Urinary bladder (tissue), 4 donors: ENCODE measurements around the gene MYO7A. TPM values are rescaled to one million over a fixed set of nuclear protein-coding genes. Genes with fewer than 3 reads are reported as not detected.

Source experiments
- DNase-seq: peaks from one replicate; pipeline ENCODE4 v3.0.0-alpha.2; 2015; ENCODE audit errors: extremely low spot score
- H3K27ac ChIP-seq: one replicate; pipeline ENCODE4 v1.5.1; 2013; ENCODE audit warnings: low read depth, mild to moderate bottlenecking, moderate library complexity
- H3K36me3 ChIP-seq: one replicate; pipeline ENCODE4 v1.6.1; 2013; ENCODE audit warnings: mild to moderate bottlenecking, moderate library complexity; ENCODE audit not compliant: insufficient read depth
- H3K4me1 ChIP-seq: one replicate; pipeline ENCODE4 v1.6.1; 2013; ENCODE audit warnings: mild to moderate bottlenecking, moderate library complexity; ENCODE audit not compliant: insufficient read depth
- H3K4me3 ChIP-seq: one replicate; pipeline ENCODE4 v1.5.1; 2013; ENCODE audit warnings: low read depth, low read length
- WGBS: extraction: QIAGEN DNeasy Blood & Tissue Kit; methylation state at CpG from one replicate; pipeline ENCODE4 v1.1.7; 2013; 5-methylcytosine and 5-hydroxymethylcytosine counted together
- polyA plus RNA-seq: library from polyadenylated mRNA; stranded (reverse); fragments of 200-250 nt; gene quantifications from one replicate; pipeline ENCODE4 v1.2.3, GENCODE V29; 2013
- total RNA-seq: library from RNA; depleted of rRNA; stranded (reverse); fragments of >200 nt; gene quantifications from one replicate; pipeline ENCODE4 v1.2.3, GENCODE V29; 2014
- donor health status: healthy with polysubstance abuse.
- donor health status: healthy.

MYO7A gene
- total and polyA plus RNA-seq, 2 donors: 4.2 to 4.7 TPM

- no peaks in the 10 kb centered on the region for H3K4me1 ChIP-seq
- no peak for DNase-seq
- 77% methylated on average over 6 of the region's 6 CpGs for WGBS
- H3K4me3 ChIP-seq: no peak overlapping the region
- H3K36me3 ChIP-seq: no peaks in the 10 kb centered on the region
- no peak overlapping the region for H3K27ac ChIP-seq
These were observed 3.5 kb downstream of the MYO7A start for GRCh38 chr11:77131560-77131959.

GRCh38 chr11:77135069-77135468 is 7.0 kb downstream of the MYO7A start:
- 14% methylated on average over 2 of the region's 2 CpGs for WGBS
- H3K4me1 ChIP-seq: no peaks in the 10 kb centered on the region
- no peak overlapping the region for H3K27ac ChIP-seq
- no peak for DNase-seq
- no peak overlapping the region for H3K4me3 ChIP-seq
- H3K36me3 ChIP-seq: no peaks in the 10 kb centered on the region

- Histone ChIP-seq H3K4me1 (no peaks in the 10 kb centered on the region), H3K4me3 (no peak overlapping the region), H3K27ac (no peak overlapping the region), H3K36me3 (no peaks in the 10 kb centered on the region)
- no peak for DNase-seq
- 85% methylated on average over 8 of the region's 8 CpGs for WGBS
These were observed 8.0 kb downstream of the MYO7A start for GRCh38 chr11:77136074-77136473.

GRCh38 chr11:77136784-77137420 is 8.9 kb downstream of the MYO7A start:
- DNase-seq: no peak
- Histone ChIP-seq H3K27ac (no peak overlapping the region), H3K4me3 (no peak overlapping the region), H3K36me3 (no peaks in the 10 kb centered on the region), H3K4me1 (no peaks in the 10 kb centered on the region)
- WGBS: 78% methylated on average over 12 of the region's 12 CpGs

- no peak overlapping the region for H3K4me3 ChIP-seq
- WGBS: 80% methylated on average over 11 of the region's 11 CpGs
These were observed 9.4 kb downstream of the MYO7A start for GRCh38 chr11:77137421-77137820.

GRCh38 chr11:77138106-77138649 is 10.1 kb downstream of the MYO7A start:
- H3K27ac ChIP-seq: no peak overlapping the region
- no peaks in the 10 kb centered on the region for H3K4me1 ChIP-seq
- peak overlapping the region; percentile 3 for H3K4me3 ChIP-seq
- WGBS: 23% methylated on average over 55 of the region's 55 CpGs
- DNase-seq: no peak
- H3K36me3 ChIP-seq: no peaks in the 10 kb centered on the region

More at GRCh38 chr11:77137421-77137820, 9.4 kb downstream of the MYO7A start:
- H3K27ac ChIP-seq: no peak overlapping the region
- H3K36me3 ChIP-seq: no peaks in the 10 kb centered on the region
- H3K4me1 ChIP-seq: no peaks in the 10 kb centered on the region
- DNase-seq: no peak

GRCh38 chr11:77139201-77139600 is 11.2 kb downstream of the MYO7A start:
- 96% methylated on average over 8 of the region's 8 CpGs for WGBS
- DNase-seq: no peak
- H3K36me3 ChIP-seq: no peaks in the 10 kb centered on the region
- no peak overlapping the region for H3K27ac ChIP-seq
- H3K4me1 ChIP-seq: no peaks in the 10 kb centered on the region
- no peak overlapping the region for H3K4me3 ChIP-seq

GRCh38 chr11:77140231-77140851 is 12.3 kb downstream of the MYO7A start:
- Histone ChIP-seq H3K36me3 (no peaks in the 10 kb centered on the region), H3K27ac (peak overlapping the region; percentile 29), H3K4me1 (no peaks in the 10 kb centered on the region), H3K4me3 (no peak overlapping the region)
- no peak for DNase-seq
- WGBS: 62% methylated on average over 8 of the region's 8 CpGs

- Histone ChIP-seq H3K36me3 (no peaks in the 10 kb centered on the region), H3K4me1 (no peaks in the 10 kb centered on the region), H3K27ac (no peak overlapping the region), H3K4me3 (no peak overlapping the region)
- DNase-seq: no peak
- WGBS: 81% methylated on average over 4 of the region's 4 CpGs
These were observed 13.0 kb downstream of the MYO7A start for GRCh38 chr11:77141034-77141433.

GRCh38 chr11:77141475-77141874 is 13.4 kb downstream of the MYO7A start:
- 98% methylated on average over 4 of the region's 4 CpGs for WGBS
- Histone ChIP-seq H3K36me3 (no peaks in the 10 kb centered on the region), H3K4me1 (no peaks in the 10 kb centered on the region), H3K27ac (no peak overlapping the region), H3K4me3 (no peak overlapping the region)
- DNase-seq: no peak

- no peak for DNase-seq
- Histone ChIP-seq H3K4me1 (no peaks in the 10 kb centered on the region), H3K4me3 (no peak overlapping the region), H3K36me3 (no peaks in the 10 kb centered on the region), H3K27ac (no peak overlapping the region)
- WGBS: 95% methylated on average over 11 of the region's 11 CpGs
These were observed 14.3 kb downstream of the MYO7A start for GRCh38 chr11:77142091-77142975.

GRCh38 chr11:77143405-77144020 is 15.5 kb downstream of the MYO7A start:
- H3K27ac ChIP-seq: no peak overlapping the region
- WGBS: 96% methylated on average over 8 of the region's 8 CpGs

GRCh38 chr11:77144196-77144856 is 16.3 kb downstream of the MYO7A start:
- H3K4me3 ChIP-seq: no peak overlapping the region
- 94% methylated on average over 9 of the region's 9 CpGs for WGBS
- no peak for DNase-seq
- H3K4me1 ChIP-seq: no peaks in the 10 kb centered on the region
- no peak overlapping the region for H3K27ac ChIP-seq
- no peaks in the 10 kb centered on the region for H3K36me3 ChIP-seq

More at GRCh38 chr11:77143405-77144020, 15.5 kb downstream of the MYO7A start:
- Histone ChIP-seq H3K36me3 (no peaks in the 10 kb centered on the region), H3K4me1 (no peaks in the 10 kb centered on the region), H3K4me3 (no peak overlapping the region)
- DNase-seq: no peak
